Measurements from ENCODE around the gene UBE3D. TPM values are rescaled to one million over a fixed set of nuclear protein-coding genes. Genes with fewer than 3 reads are reported as not detected.

The UBE3D gene
- total and polyA plus RNA-seq, 2 experiments from 2014 or later: 17.5 to 31.4 TPM

DNA sequence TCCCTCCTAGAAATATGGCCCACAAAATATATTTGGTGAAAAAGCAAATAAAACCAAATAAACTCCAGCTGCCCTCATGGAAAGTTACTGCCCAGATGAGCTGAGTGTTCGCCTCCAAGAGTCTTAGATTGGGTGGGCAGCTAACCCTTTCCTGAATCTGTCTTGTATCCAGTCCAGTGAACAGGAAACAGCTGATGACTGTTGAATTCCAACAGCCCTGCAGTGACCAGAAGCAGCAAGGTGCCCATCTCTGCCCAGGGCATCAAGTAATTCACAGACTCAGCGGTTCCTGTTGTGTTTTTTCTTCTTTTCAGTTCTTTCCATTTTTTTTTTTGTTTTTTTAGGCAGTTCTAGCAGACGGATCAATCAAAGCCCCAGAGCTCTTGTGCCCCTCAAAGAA, 199.2 kb downstream of the UBE3D start:
- no peaks in the 10 kb centered on the region for H3F3A ChIP-seq (replicated peaks; ENCODE audit: low read depth)
- no peaks in the 10 kb centered on the region for H4K20me1 ChIP-seq (replicated peaks; ENCODE audit: insufficient read depth)
- no peak for ATAC-seq
- 0 out of 2 replicates have a peak, but pooled peaks cover 10% of the 10 kb centered on the region for H3K9me2 ChIP-seq (ENCODE audit: insufficient read depth)
- no peaks in the 10 kb centered on the region for H3K9me3 Mint-ChIP-seq
- no peak overlapping the region for H3K27ac Mint-ChIP-seq
- H3K36me3 Mint-ChIP-seq (ENCODE audit: low read depth): no peaks in the 10 kb centered on the region
- no peak for DNase-seq (ENCODE audit: low spot score)
- H3K27me3 Mint-ChIP-seq (ENCODE audit: insufficient read depth, low read depth, poor library complexity): peaks cover 2% of the 10 kb centered on the region
- no peaks in the 10 kb centered on the region for H3K27me3 ChIP-seq (ENCODE audit: insufficient read depth)
- H3K4me1 ChIP-seq (ENCODE audit: insufficient read depth): no peaks in the 10 kb centered on the region; the same call in 1 of the 2 replicates
- no peaks in the 10 kb centered on the region for H3K4me1 Mint-ChIP-seq
- H3K4me2 ChIP-seq: no peak overlapping the region
- H3K79me2 ChIP-seq (replicated peaks; ENCODE audit: insufficient read depth): no peaks in the 10 kb centered on the region
- no peaks in the 10 kb centered on the region for H3K36me3 ChIP-seq (ENCODE audit: insufficient read depth)
- no peak overlapping the region for H3K4me3 Mint-ChIP-seq
- H3K4me3 ChIP-seq: no peak overlapping the region
- no peak overlapping the region for H2AFZ ChIP-seq
- H3K27ac ChIP-seq (ENCODE audit: low read depth): no peak overlapping the region
- TF ChIP-seq, protein P1, sequence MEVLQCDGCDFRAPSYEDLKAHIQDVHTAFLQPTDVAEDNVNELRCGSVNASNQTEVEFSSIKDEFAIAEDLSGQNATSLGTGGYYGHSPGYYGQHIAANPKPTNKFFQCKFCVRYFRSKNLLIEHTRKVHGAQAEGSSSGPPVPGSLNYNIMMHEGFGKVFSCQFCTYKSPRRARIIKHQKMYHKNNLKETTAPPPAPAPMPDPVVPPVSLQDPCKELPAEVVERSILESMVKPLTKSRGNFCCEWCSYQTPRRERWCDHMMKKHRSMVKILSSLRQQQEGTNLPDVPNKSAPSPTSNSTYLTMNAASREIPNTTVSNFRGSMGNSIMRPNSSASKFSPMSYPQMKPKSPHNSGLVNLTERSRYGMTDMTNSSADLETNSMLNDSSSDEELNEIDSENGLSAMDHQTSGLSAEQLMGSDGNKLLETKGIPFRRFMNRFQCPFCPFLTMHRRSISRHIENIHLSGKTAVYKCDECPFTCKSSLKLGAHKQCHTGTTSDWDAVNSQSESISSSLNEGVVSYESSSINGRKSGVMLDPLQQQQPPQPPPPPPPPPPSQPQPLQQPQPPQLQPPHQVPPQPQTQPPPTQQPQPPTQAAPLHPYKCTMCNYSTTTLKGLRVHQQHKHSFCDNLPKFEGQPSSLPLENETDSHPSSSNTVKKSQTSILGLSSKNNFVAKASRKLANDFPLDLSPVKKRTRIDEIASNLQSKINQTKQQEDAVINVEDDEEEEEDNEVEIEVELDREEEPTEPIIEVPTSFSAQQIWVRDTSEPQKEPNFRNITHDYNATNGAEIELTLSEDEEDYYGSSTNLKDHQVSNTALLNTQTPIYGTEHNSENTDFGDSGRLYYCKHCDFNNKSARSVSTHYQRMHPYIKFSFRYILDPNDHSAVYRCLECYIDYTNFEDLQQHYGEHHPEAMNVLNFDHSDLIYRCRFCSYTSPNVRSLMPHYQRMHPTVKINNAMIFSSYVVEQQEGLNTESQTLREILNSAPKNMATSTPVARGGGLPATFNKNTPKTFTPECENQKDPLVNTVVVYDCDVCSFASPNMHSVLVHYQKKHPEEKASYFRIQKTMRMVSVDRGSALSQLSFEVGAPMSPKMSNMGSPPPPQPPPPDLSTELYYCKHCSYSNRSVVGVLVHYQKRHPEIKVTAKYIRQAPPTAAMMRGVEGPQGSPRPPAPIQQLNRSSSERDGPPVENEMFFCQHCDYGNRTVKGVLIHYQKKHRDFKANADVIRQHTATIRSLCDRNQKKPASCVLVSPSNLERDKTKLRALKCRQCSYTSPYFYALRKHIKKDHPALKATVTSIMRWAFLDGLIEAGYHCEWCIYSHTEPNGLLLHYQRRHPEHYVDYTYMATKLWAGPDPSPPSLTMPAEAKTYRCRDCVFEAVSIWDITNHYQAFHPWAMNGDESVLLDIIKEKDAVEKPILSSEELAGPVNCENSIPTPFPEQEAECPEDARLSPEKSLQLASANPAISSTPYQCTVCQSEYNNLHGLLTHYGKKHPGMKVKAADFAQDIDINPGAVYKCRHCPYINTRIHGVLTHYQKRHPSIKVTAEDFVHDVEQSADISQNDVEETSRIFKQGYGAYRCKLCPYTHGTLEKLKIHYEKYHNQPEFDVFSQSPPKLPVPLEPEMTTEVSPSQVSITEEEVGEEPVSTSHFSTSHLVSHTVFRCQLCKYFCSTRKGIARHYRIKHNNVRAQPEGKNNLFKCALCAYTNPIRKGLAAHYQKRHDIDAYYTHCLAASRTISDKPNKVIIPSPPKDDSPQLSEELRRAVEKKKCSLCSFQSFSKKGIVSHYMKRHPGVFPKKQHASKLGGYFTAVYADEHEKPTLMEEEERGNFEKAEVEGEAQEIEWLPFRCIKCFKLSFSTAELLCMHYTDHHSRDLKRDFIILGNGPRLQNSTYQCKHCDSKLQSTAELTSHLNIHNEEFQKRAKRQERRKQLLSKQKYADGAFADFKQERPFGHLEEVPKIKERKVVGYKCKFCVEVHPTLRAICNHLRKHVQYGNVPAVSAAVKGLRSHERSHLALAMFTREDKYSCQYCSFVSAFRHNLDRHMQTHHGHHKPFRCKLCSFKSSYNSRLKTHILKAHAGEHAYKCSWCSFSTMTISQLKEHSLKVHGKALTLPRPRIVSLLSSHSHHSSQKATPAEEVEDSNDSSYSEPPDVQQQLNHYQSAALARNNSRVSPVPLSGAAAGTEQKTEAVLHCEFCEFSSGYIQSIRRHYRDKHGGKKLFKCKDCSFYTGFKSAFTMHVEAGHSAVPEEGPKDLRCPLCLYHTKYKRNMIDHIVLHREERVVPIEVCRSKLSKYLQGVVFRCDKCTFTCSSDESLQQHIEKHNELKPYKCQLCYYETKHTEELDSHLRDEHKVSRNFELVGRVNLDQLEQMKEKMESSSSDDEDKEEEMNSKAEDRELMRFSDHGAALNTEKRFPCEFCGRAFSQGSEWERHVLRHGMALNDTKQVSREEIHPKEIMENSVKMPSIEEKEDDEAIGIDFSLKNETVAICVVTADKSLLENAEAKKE (CRISPR knock-in tag; IDR thresholded peaks at IDR 0.05): no peak
- TF ChIP-seq REST (IDR thresholded peaks at IDR 0.05; ENCODE audit: unreplicated experiment) (no peak), CREB1 (CRISPR knock-in tag; IDR thresholded peaks at IDR 0.05; ENCODE audit: low read depth) (no peak), POLR2AphosphoS5 (IDR thresholded peaks at IDR 0.05; ENCODE audit: low read depth) (no peak)
